ENCODE data around the gene PSMG2. TPM values are rescaled to one million over a fixed set of nuclear protein-coding genes. Genes with fewer than 3 reads are reported as not detected.

PSMG2 gene
- total and polyA plus RNA-seq, 2 experiments from 2014 or later: 47.2 to 82.2 TPM

DNA sequence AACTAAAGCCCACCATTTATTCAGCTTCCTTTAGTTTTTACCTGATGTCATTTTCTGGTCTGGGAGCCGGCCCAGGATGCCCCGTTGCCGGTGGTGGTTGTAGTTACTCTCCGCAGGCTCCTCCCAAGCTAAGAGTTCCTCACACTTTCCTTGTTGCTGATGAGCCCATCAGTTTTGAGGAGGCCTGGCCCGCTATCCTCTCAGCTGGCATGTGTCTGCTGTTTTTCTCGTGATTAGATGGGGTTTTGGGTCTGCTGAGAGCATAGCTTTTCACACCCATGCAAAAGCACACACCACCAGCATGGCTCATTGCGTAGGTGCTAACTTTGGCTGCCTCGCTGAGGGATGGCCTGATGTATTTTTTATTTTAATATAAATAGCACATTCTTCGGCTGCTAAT is 72.1 kb downstream of the PSMG2 start:
- Histone ChIP-seq H3K27ac (no peak overlapping the region), H3K9me3 (ENCODE audit: low read depth) (no peaks in the 10 kb centered on the region), H3K36me3 (no peaks in the 10 kb centered on the region), H3K4me1 (ENCODE audit: low read depth) (no peaks in the 10 kb centered on the region), H3K4me3 (no peak overlapping the region), H3K27me3 (no peaks in the 10 kb centered on the region)
- no peak for DNase-seq (ENCODE audit: low read depth in 1 of 2, low spot score in 1 of 2)
- TF ChIP-seq, protein P1, sequence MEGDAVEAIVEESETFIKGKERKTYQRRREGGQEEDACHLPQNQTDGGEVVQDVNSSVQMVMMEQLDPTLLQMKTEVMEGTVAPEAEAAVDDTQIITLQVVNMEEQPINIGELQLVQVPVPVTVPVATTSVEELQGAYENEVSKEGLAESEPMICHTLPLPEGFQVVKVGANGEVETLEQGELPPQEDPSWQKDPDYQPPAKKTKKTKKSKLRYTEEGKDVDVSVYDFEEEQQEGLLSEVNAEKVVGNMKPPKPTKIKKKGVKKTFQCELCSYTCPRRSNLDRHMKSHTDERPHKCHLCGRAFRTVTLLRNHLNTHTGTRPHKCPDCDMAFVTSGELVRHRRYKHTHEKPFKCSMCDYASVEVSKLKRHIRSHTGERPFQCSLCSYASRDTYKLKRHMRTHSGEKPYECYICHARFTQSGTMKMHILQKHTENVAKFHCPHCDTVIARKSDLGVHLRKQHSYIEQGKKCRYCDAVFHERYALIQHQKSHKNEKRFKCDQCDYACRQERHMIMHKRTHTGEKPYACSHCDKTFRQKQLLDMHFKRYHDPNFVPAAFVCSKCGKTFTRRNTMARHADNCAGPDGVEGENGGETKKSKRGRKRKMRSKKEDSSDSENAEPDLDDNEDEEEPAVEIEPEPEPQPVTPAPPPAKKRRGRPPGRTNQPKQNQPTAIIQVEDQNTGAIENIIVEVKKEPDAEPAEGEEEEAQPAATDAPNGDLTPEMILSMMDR (IDR thresholded peaks at IDR 0.05; ENCODE audit: low read depth, low read length): no peak

Other genes starting within 250 kb of the PSMG2 start
- 13.5 and 19.6 TPM in 2 replicates for gene SPIRE1, start 44.9 kb upstream of the PSMG2 start, total RNA-seq
- gene SPIRE1, start 44.9 kb upstream of the PSMG2 start, polyA plus RNA-seq: 17.8 and 19.7 TPM in 2 replicates
- 13.4 and 13.7 TPM in 2 replicates for gene CEP76, start 319 bp upstream of the PSMG2 start, total RNA-seq
- 8.2 and 16.7 TPM in 2 replicates for gene CEP76, start 319 bp upstream of the PSMG2 start, polyA plus RNA-seq
- 20.4 and 24.7 TPM in 2 replicates for gene PTPN2, start 181.2 kb downstream of the PSMG2 start, total RNA-seq
- 25.4 and 29.8 TPM in 2 replicates for gene PTPN2, start 181.2 kb downstream of the PSMG2 start, polyA plus RNA-seq
- gene SEH1L, start 245.0 kb downstream of the PSMG2 start, total RNA-seq: 14.0 and 20.9 TPM in 2 replicates
- 30.0 and 37.3 TPM in 2 replicates for gene SEH1L, start 245.0 kb downstream of the PSMG2 start, polyA plus RNA-seq